Subcutaneous adipose tissue (tissue), 4 donors: ENCODE measurements around the gene ATP7A. TPM values are rescaled to one million over a fixed set of nuclear protein-coding genes. Genes with fewer than 3 reads are reported as not detected.

Experiments
- CTCF ChIP-seq: fragments of 450-650 bp; IDR thresholded peaks from one replicate; pipeline ENCODE4 v1.5.1; 2016; ENCODE audit warnings: low read depth, mild to moderate bottlenecking, control low read depth, antibody characterized with exemption, moderate library complexity
- small RNA-seq: library from RNA; depleted of rRNA; stranded (forward); fragments of <200 nt; gene quantifications from one replicate; pipeline ENCODE3, GENCODE V24; 2016
- total RNA-seq, 4 donors: library from RNA; depleted of rRNA; stranded (reverse); fragments of >200 nt; gene quantifications; one replicate each; pipeline ENCODE4 v1.1.0, GENCODE V29; 2016

ATP7A gene
- total RNA-seq, 4 donors from 2014 or later, result 6.4 to 16.0 (median 12.0) TPM

GRCh38 chrX:78075787-78076389 is 165.4 kb downstream of the ATP7A start:
- TF ChIP-seq CTCF, result no peak

DNA sequence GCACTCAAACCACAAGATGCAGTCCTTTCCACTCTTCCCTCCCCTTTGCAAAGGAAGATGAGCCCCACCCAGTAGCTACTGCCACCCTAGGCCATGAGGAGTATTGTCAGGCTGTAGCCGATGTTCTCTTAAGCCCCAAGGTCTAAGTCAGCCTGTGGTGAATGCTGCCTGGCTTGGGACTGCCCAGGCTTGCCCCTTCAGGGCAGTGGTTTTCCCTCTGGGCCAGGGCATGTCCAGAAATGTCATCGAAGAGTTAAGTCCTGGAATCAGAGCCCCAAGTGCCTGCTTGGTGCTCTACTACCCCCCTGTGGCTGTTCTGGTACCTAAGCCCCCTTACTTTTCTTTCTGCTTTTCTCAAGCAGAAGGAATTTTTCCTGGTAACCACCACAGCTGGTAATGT is 181.8 kb downstream of the ATP7A start:
- no peak for TF ChIP-seq CTCF

- no peak for TF ChIP-seq CTCF
Observed at GRCh38 chrX:78098108-78098507, 187.6 kb downstream of the ATP7A start.

Small RNA genes within 50 kb of the gene (small RNA-seq; reads per million reads assigned to genes)
- gene RN7SL460P, result not detected

Other genes starting within 250 kb of the ATP7A start
- gene ATRX, start 124.5 kb upstream of the ATP7A start, total RNA-seq, result 100 to 1,000 TPM in 3 of 4 donors, 10 to 100 TPM in 1; 86.5 to 148 (median 114) TPM
- 10 to 100 TPM; 27.1 to 47.1 (median 40.9) TPM for gene MAGT1, start 15.3 kb upstream of the ATP7A start, total RNA-seq
- 100 to 1,000 TPM; 268 to 532 (median 308) TPM for gene COX7B, start 11.2 kb upstream of the ATP7A start, total RNA-seq
- not detected for gene PGAM4, start 58.9 kb downstream of the ATP7A start, total RNA-seq
- 100 to 1,000 TPM; 154 to 200 (median 183) TPM for gene PGK1, start 193.6 kb downstream of the ATP7A start, total RNA-seq
- gene TAF9B, start 229.0 kb downstream of the ATP7A start, total RNA-seq, result 10 to 100 TPM in 3 of 4 donors, 1 to 10 TPM in 1; 10.0 to 31.0 (median 15.8) TPM